NCI-H1417 (cell line): Measurements from ENCODE around the gene PLTP.

ENCODE experiments used
- DNase-seq, 3 experiments: peaks; one replicate each; lab custom pipeline; 2025; lab: John Stamatoyannopoulos, UW

PLTP gene

GRCh38 chr20:45898285-45898684 lies 13.7 kb downstream of the PLTP start:
- DNase-seq, result no peak

- DNase-seq, result no peak
Measured at GRCh38 chr20:45897692-45898091, 14.3 kb downstream of the PLTP start.

GRCh38 chr20:45897289-45897688 lies 14.7 kb downstream of the PLTP start:
- no peak for DNase-seq

- DNase-seq, result no peak
Measured at GRCh38 chr20:45896641-45897161, 15.3 kb downstream of the PLTP start.

- no peak for DNase-seq
Measured at GRCh38 chr20:45894797-45895196, 17.2 kb downstream of the PLTP start.

- DNase-seq, result no peak
Measured at GRCh38 chr20:45893831-45894230, 18.1 kb downstream of the PLTP start.

- no peak for DNase-seq
Measured at GRCh38 chr20:45892828-45893500, 19.0 kb downstream of the PLTP start.

- DNase-seq, result no peak
Measured at GRCh38 chr20:45892049-45892825, 19.7 kb downstream of the PLTP start.

GRCh38 chr20:45890985-45891983 lies 20.7 kb downstream of the PLTP start, which contains the start of the genes CTSA and NEURL2:
CTSA (plus strand) TSS chr20:45891335; CDS start chr20:45891569, 234 bp downstream.
NEURL2 (minus strand) TSS chr20:45891208; CDS start chr20:45890991, 217 bp downstream.
- peak; percentile 91 to 95 (median 92) for DNase-seq

- peak in 2 of 3 experiments; percentile 77 to 86 for DNase-seq
Measured at GRCh38 chr20:45890077-45890984, 21.6 kb downstream of the PLTP start.

- DNase-seq, result no peak
Measured at GRCh38 chr20:45888681-45889080, 23.3 kb downstream of the PLTP start.

GRCh38 chr20:45887346-45887715 lies 24.6 kb downstream of the PLTP start, which contains the start of gene SPATA25:
SPATA25 (minus strand) TSS chr20:45887622; CDS start chr20:45887590, 32 bp downstream.
- no peak for DNase-seq

- no peak for DNase-seq
Measured at GRCh38 chr20:45886590-45887345, 25.2 kb downstream of the PLTP start.

GRCh38 chr20:45883100-45883469 lies 28.9 kb downstream of the PLTP start:
- DNase-seq, result no peak

GRCh38 chr20:45882469-45883099 lies 29.4 kb downstream of the PLTP start:
- no peak for DNase-seq

- peak; percentile 99 to 100 (median 100) for DNase-seq
Measured at GRCh38 chr20:45880988-45881788, 30.8 kb downstream of the PLTP start, which contains the start of gene ZSWIM1. ZSWIM1 (plus strand) TSS chr20:45881227; CDS start chr20:45882593, 1,366 bp downstream.

GRCh38 chr20:45878076-45878761 lies 33.7 kb downstream of the PLTP start:
- peak in 1 of 3 experiments; percentile 27 for DNase-seq

- no peak for DNase-seq
Measured at GRCh38 chr20:45874576-45874975, 37.4 kb downstream of the PLTP start.
